HG03439 (cell line): ENCODE results near the gene CDH4.

Experiments used
- ATAC-seq: cut with Tn5 transposase; IDR thresholded peaks from one replicate; pipeline ENCODE4 v1.9.1; 2021; ENCODE audit warnings: mild to moderate bottlenecking, moderate library complexity; ENCODE audit not compliant: unreplicated experiment

CDH4 gene

GRCh38 chr20:61860260-61860987 is 608.4 kb downstream of the CDH4 start:
- no peak for ATAC-seq

- ATAC-seq, result no peak
Observed at GRCh38 chr20:61861054-61861841, 609.2 kb downstream of the CDH4 start.

- no peak for ATAC-seq
Observed at GRCh38 chr20:61861858-61862257, 609.8 kb downstream of the CDH4 start.

- no peak for ATAC-seq
Observed at GRCh38 chr20:61862881-61863280, 610.8 kb downstream of the CDH4 start.

GRCh38 chr20:61864481-61864880 is 612.4 kb downstream of the CDH4 start:
- ATAC-seq, result no peak

- no peak for ATAC-seq
Observed at GRCh38 chr20:61865353-61865752, 613.3 kb downstream of the CDH4 start.

- no peak for ATAC-seq
Observed at GRCh38 chr20:61866165-61866564, 614.1 kb downstream of the CDH4 start.

- no peak for ATAC-seq
Observed at GRCh38 chr20:61868006-61868405, 615.9 kb downstream of the CDH4 start.

- ATAC-seq, result no peak
Observed at GRCh38 chr20:61868466-61869090, 616.5 kb downstream of the CDH4 start.

- ATAC-seq, result no peak
Observed at GRCh38 chr20:61869750-61870507, 617.9 kb downstream of the CDH4 start.

GRCh38 chr20:61871160-61871559 is 619.1 kb downstream of the CDH4 start:
- no peak for ATAC-seq

- ATAC-seq, result no peak
Observed at GRCh38 chr20:61871913-61872312, 619.9 kb downstream of the CDH4 start.

GRCh38 chr20:61872371-61872900 is 620.4 kb downstream of the CDH4 start:
- ATAC-seq, result no peak

- ATAC-seq, result no peak
Observed at GRCh38 chr20:61873651-61874420, 621.8 kb downstream of the CDH4 start.

GRCh38 chr20:61874421-61875068 is 622.5 kb downstream of the CDH4 start:
- ATAC-seq, result no peak

- no peak for ATAC-seq
Observed at GRCh38 chr20:61875221-61875885, 623.3 kb downstream of the CDH4 start.

- no peak for ATAC-seq
Observed at GRCh38 chr20:61875996-61876395, 623.9 kb downstream of the CDH4 start.

- ATAC-seq, result no peak
Observed at GRCh38 chr20:61876952-61877728, 625.1 kb downstream of the CDH4 start.
